ENCODE data around the gene CYP4X1. TPM values are rescaled to one million over a fixed set of nuclear protein-coding genes. Genes with fewer than 3 reads are reported as not detected.

CYP4X1 gene
- total and polyA plus RNA-seq, 2 of the 8 experiments (the other 6 are each of a cell fraction or from before 2014, with no cell fraction given): 1.3 to 3.5 TPM

DNA sequence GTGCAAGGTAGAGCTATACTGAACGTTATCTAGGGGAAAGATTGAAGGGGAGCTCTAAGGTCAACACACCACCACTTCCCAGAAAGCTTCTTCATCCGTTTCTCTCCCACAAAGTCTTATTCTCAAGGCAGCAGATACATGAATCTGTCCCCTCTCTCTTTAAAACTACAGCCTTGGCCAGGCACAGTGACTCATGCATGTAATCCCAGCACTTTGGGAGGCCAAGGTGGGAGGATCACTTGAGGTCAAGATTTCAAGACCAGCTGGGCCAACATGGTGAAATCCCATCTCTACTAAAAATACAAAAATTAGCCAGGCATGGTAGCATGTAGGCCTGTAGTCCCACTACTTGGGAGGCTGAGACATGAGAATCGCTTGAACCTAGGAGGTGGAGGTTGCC is 8.1 kb downstream of the CYP4X1 start:
- Histone ChIP-seq H3K27me3 (replicated peaks in 1 of 4; ENCODE audit: control insufficient read depth in 3 of 4, extremely low read depth in 1 of 4, insufficient read depth in 3 of 4, low read length in 3 of 4) (peaks cover 0 to 2% (median 0%) of the 10 kb centered on the region in 4 experiments; a peak in 1 of 7 replicates), H3K18ac (ENCODE audit: extremely low read depth, low read length) (no peak overlapping the region), H3K4ac (replicated peaks; ENCODE audit: insufficient read length, low read depth, low read length) (no peak overlapping the region), H2BK20ac (ENCODE audit: low read length) (no peak overlapping the region), H3K79me2 (ENCODE audit: control insufficient read depth in 1 of 2, insufficient read depth in 2 of 2, low read length in 2 of 2) (no peaks in the 10 kb centered on the region), H3K4me2 (ENCODE audit: insufficient read depth in 1 of 2, low read depth in 2 of 2, low read length in 2 of 2) (no peak overlapping the region), H4K5ac (ENCODE audit: insufficient read length, low read depth, low read length) (no peak overlapping the region), H3K23ac (ENCODE audit: insufficient read length) (no peak overlapping the region), H2BK15ac (ENCODE audit: low read length) (no peak overlapping the region), H2AK5ac (ENCODE audit: low read depth, low read length) (no peak overlapping the region), H3K27ac (ENCODE audit: low read depth, low read length) (no peak overlapping the region), H2AFZ (ENCODE audit: low read length) (no peak overlapping the region), H4K8ac (ENCODE audit: extremely low read depth, insufficient read depth, low read length) (no peak overlapping the region; the same call in 1 of the 2 replicates), H3K14ac (ENCODE audit: insufficient read length) (no peak overlapping the region), H3K9me3 (ENCODE audit: insufficient read depth in 2 of 2, low read depth in 1 of 2, low read length in 1 of 2) (no peaks in the 10 kb centered on the region), H3K56ac (replicated peaks; ENCODE audit: insufficient read length, low read depth, low read length) (no peak overlapping the region), H3K9ac (replicated peaks in 1 of 4; ENCODE audit: extremely low read depth in 1 of 4, low read depth in 3 of 4, low read length in 3 of 4) (no peak overlapping the region), H2BK120ac (replicated peaks; ENCODE audit: low read depth, low read length) (no peak overlapping the region), H2BK12ac (ENCODE audit: low read depth, low read length) (no peak overlapping the region), H4K91ac (replicated peaks; ENCODE audit: insufficient read length, low read length) (no peak overlapping the region), H3K4me3 (ENCODE audit: extremely low read depth in 1 of 4, insufficient read depth in 2 of 4, low read depth in 3 of 4, low read length in 4 of 4) (no peak overlapping the region), H3K4me1 (replicated peaks in 1 of 4; ENCODE audit: control insufficient read depth in 3 of 4, insufficient read depth in 4 of 4, low read length in 3 of 4) (no peaks in the 10 kb centered on the region), H4K20me1 (replicated peaks in 1 of 2; ENCODE audit: control insufficient read depth in 1 of 2, insufficient read depth in 2 of 2, low read length in 2 of 2) (no peaks in the 10 kb centered on the region), H3K23me2 (ENCODE audit: low read depth, low read length) (no peaks in the 10 kb centered on the region), H3K36me3 (ENCODE audit: control insufficient read depth in 2 of 4, insufficient read depth in 4 of 4, low read length in 3 of 4) (no peaks in the 10 kb centered on the region), H2BK5ac (ENCODE audit: low read depth, low read length) (no peak overlapping the region), H3K79me1 (ENCODE audit: low read depth, low read length) (no peaks in the 10 kb centered on the region)
- ChIA-PET POLR2A (ENCODE audit: partially characterized antibody) (no interaction called here), CTCF (ENCODE audit: partially characterized antibody) (interaction anchor here (0.6 to 1.8 kb wide), 2 partner anchors 8 to 16 kb away, joined by 3 to 6 read pairs; partner anchors contain the start of gene CYP4X1)
- no peak for FAIRE-seq
- TF ChIP-seq KDM4A (IDR thresholded peaks at IDR 0.05; ENCODE audit: low read depth, low read length, severe bottlenecking): no peak
- 86% methylated on average over 3 of the region's 3 CpGs; no CpG with 5 or more reads in 1 of the 2 experiments for WGBS, 2 experiments (ENCODE audit: extremely low coverage in 1 of 2, insufficient coverage in 1 of 2, insufficient read length in 1 of 2, insufficient replicate concordance in 2 of 2, low coverage in 1 of 2, low lambda C conversion rate in 2 of 2, missing lambda C conversion rate in 1 of 2)
- no peak for DNase-seq (ENCODE audit: low read depth in 1 of 2, low spot score in 2 of 2)
